Tibial nerve (tissue), 4 donors: ENCODE results near the gene MSRB3. TPM values are rescaled to one million over a fixed set of nuclear protein-coding genes. Genes with fewer than 3 reads are reported as not detected.

ENCODE experiments used
- DNase-seq, 2 donors: peaks; one replicate each; pipeline ENCODE4 v3.0.0-alpha.2; 2019; ENCODE audit warnings: low spot score in 2 of 2
- H3K27ac ChIP-seq, 4 donors: fragments of 200-600 bp; sonication (generic) in 3 of 4; one replicate each; pipeline ENCODE4 v1.5.1; 2017 to 2019; ENCODE audit warnings: mild to moderate bottlenecking in 1 of 4
- H3K27me3 ChIP-seq, 2 donors: fragments of 200-600 bp; sonication (generic) in 1 of 2; one replicate each; pipeline versions ENCODE4 v1.5.1 to v1.6.0; 2017 to 2019
- H3K36me3 ChIP-seq, 3 donors: fragments of 200-600 bp; sonication (generic); one replicate each; pipeline ENCODE4 v1.5.1; 2018 to 2019
- H3K4me1 ChIP-seq, 4 donors: fragments of 200-600 bp; sonication (generic) in 3 of 4; one replicate each; pipeline ENCODE4 v1.5.1; 2017 to 2019
- H3K4me3 ChIP-seq, 4 donors: fragments of 200-600 bp; sonication (generic) in 3 of 4; one replicate each; pipeline ENCODE4 v1.5.1; 2017 to 2019; ENCODE audit warnings: mild to moderate bottlenecking in 1 of 4, moderate library complexity in 1 of 4
- H3K9me3 ChIP-seq, 4 donors: fragments of 200-600 bp; sonication (generic) in 3 of 4; one replicate each; pipeline ENCODE4 v1.5.1; 2017 to 2019
- CTCF ChIP-seq, 5 experiments: fragments of 200-600 bp in 3 of 5; fragments of 450-650 bp in 2 of 5; sonication (generic) in 3 of 5; IDR thresholded peaks; one replicate each; pipeline ENCODE4 v1.5.1; 2016 to 2019; ENCODE audit warnings: antibody characterized with exemption in 5 of 5, mild to moderate bottlenecking in 3 of 5, moderate library complexity in 2 of 5
- EP300 ChIP-seq, 2 donors: sonication (generic); formaldehyde crosslinking; IDR thresholded peaks; one replicate each; pipeline ENCODE4 v1.6.1; 2017; ENCODE audit warnings: antibody characterized with exemption in 2 of 2, mild to moderate bottlenecking in 1 of 2
- POLR2A ChIP-seq, 2 donors: fragments of 450-650 bp; IDR thresholded peaks; one replicate each; pipeline ENCODE4 v1.6.1; 2017; ENCODE audit warnings: antibody characterized with exemption in 2 of 2, mild to moderate bottlenecking in 2 of 2, moderate library complexity in 2 of 2
- WGBS, 2 donors: methylation state at CpG; one replicate each; pipeline ENCODE4 v1.1.5; 2018; 5-methylcytosine and 5-hydroxymethylcytosine counted together
- total RNA-seq, 4 donors: library from RNA; depleted of rRNA; stranded (reverse); fragments of >200 nt; gene quantifications; one replicate each; pipeline ENCODE4 v1.1.0, GENCODE V29; 2016

Gene MSRB3
- total RNA-seq, 4 donors from 2014 or later: 42.0 to 64.0 (median 47.9) TPM

GRCh38 chr12:65287426-65287825 lies 8.9 kb downstream of the MSRB3 start:
- Histone ChIP-seq H3K4me1 (no peaks in the 10 kb centered on the region), H3K27me3 (no peaks in the 10 kb centered on the region), H3K27ac (no peak overlapping the region), H3K36me3 (no peaks in the 10 kb centered on the region), H3K9me3 (no peaks in the 10 kb centered on the region), H3K4me3 (no peak overlapping the region)
- WGBS, 2 donors: 72 to 87% methylated on average over 2 of the region's 2 CpGs
- DNase-seq: no peak
- no peak for TF ChIP-seq CTCF (IDR thresholded peaks at IDR 0.05)
- TF ChIP-seq EP300 (IDR thresholded peaks at IDR 0.05): no peak
- no peak for TF ChIP-seq POLR2A (IDR thresholded peaks at IDR 0.05)

GRCh38 chr12:65292241-65292640 lies 13.8 kb downstream of the MSRB3 start:
- Histone ChIP-seq H3K9me3 (no peaks in the 10 kb centered on the region), H3K4me1 (no peaks in the 10 kb centered on the region), H3K27me3 (no peaks in the 10 kb centered on the region), H3K4me3 (no peak overlapping the region), H3K27ac (no peak overlapping the region), H3K36me3 (no peaks in the 10 kb centered on the region)
- 94 to 98% methylated on average over 2 of the region's 2 CpGs for WGBS, 2 donors
- no peak for TF ChIP-seq CTCF (IDR thresholded peaks at IDR 0.05)
- no peak for TF ChIP-seq POLR2A (IDR thresholded peaks at IDR 0.05)
- no peak for TF ChIP-seq EP300 (IDR thresholded peaks at IDR 0.05)
- DNase-seq: no peak

- no peaks in the 10 kb centered on the region for H3K9me3 ChIP-seq
- no peak overlapping the region for H3K4me3 ChIP-seq
- no peak for TF ChIP-seq EP300 (IDR thresholded peaks at IDR 0.05)
- TF ChIP-seq POLR2A (IDR thresholded peaks at IDR 0.05): no peak
- no peaks in the 10 kb centered on the region for H3K27me3 ChIP-seq
- H3K4me1 ChIP-seq: no peaks in the 10 kb centered on the region
- no peak for DNase-seq
- H3K36me3 ChIP-seq: no peaks in the 10 kb centered on the region
- no peak overlapping the region for H3K27ac ChIP-seq
- WGBS, 2 donors: 91 to 93% methylated on average over 1 of the region's 1 CpG
Measured at GRCh38 chr12:65293735-65294134, 15.3 kb downstream of the MSRB3 start.

- Histone ChIP-seq H3K9me3 (no peaks in the 10 kb centered on the region), H3K4me1 (no peaks in the 10 kb centered on the region), H3K36me3 (no peaks in the 10 kb centered on the region), H3K27ac (no peak overlapping the region), H3K27me3 (no peaks in the 10 kb centered on the region), H3K4me3 (no peak overlapping the region)
- whole genome bisulfite sequencing, 2 donors: 94 to 97% methylated on average over 4 of the region's 4 CpGs
- TF ChIP-seq POLR2A (IDR thresholded peaks at IDR 0.05): no peak
- TF ChIP-seq CTCF (IDR thresholded peaks at IDR 0.05): no peak
- TF ChIP-seq EP300 (IDR thresholded peaks at IDR 0.05): no peak
- DNase-seq: no peak
Measured at GRCh38 chr12:65294641-65295262, 16.3 kb downstream of the MSRB3 start.

- WGBS, 2 donors: 81 to 90% methylated on average over 1 of the region's 1 CpG
- no peak overlapping the region for H3K4me3 ChIP-seq
- H3K36me3 ChIP-seq: no peaks in the 10 kb centered on the region
- TF ChIP-seq CTCF (IDR thresholded peaks at IDR 0.05) (no peak), EP300 (IDR thresholded peaks at IDR 0.05) (no peak), POLR2A (IDR thresholded peaks at IDR 0.05) (no peak)
- no peaks in the 10 kb centered on the region for H3K27me3 ChIP-seq
- no peak overlapping the region for H3K27ac ChIP-seq
- H3K9me3 ChIP-seq: no peaks in the 10 kb centered on the region
- DNase-seq: no peak
- H3K4me1 ChIP-seq: no peaks in the 10 kb centered on the region
Measured at GRCh38 chr12:65296508-65297265, 18.2 kb downstream of the MSRB3 start.
